Brain microvascular endothelial cell (primary cell): ENCODE measurements around the gene CTSL.

Experiments used
- DNase-seq: peaks from one replicate; pipeline ENCODE4 v3.0.0-alpha.2; 2020
- H3K27ac ChIP-seq: fragments of 250-450 bp; sonication (Bioruptor Pico); 2 replicates; pipeline ENCODE4 v1.5.1; 2020; ENCODE audit warnings: mild to moderate bottlenecking, moderate library complexity
- H3K27me3 ChIP-seq: fragments of 250-450 bp; sonication (Bioruptor Pico); replicated peaks from 2 replicates; pipeline ENCODE4 v1.5.1; 2020; ENCODE audit warnings: mild to moderate bottlenecking
- H3K36me3 ChIP-seq: fragments of 250-450 bp; sonication (Bioruptor Pico); replicated peaks from 2 replicates; pipeline ENCODE4 v1.5.1; 2020; ENCODE audit warnings: mild to moderate bottlenecking
- H3K4me3 ChIP-seq: 2 replicates; pipeline ENCODE4 v1.5.1; 2011; ENCODE audit warnings: low read depth, mild to moderate bottlenecking, control low read depth, low read length, moderate library complexity
- in situ Hi-C: cut with HindIII; loops from 2 replicates; pipeline ENCODE4 v1.10.0; 2017; ENCODE audit warnings: low sequenced_read_pairs, low pct_ligation_motif_present
- TF ChIP-seq, protein P1 (sequence below): IDR thresholded peaks from 2 replicates; pipeline ENCODE4 v1.5.1; 2011; ENCODE audit warnings: low read depth, mild to moderate bottlenecking, moderate library complexity, low read length, control low read depth, inconsistent platforms; ENCODE audit errors: missing control alignments

The CTSL gene

DNA sequence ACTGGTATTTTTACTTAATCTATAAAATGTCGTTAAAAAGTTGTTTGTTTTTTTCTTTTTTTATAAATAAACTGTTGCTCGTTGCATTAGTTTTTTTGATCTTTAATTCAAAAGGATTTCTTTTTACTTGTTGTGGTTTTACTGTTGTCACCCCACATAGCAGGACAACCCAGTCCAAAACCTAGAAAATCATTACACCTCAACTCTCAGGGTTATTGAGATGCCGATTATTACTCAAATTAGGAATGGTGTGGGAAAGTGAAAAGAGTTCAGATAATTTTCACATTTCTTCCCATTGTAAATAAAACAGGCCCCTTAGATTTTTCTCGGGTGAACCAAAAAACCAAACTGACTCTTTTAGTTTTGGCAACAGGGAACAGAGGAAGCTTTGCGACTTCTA lies 17.4 kb upstream of the CTSL start:
- in situ Hi-C loops = no loop called here
- DNase-seq = no peak
- no peak overlapping the region for H3K4me3 ChIP-seq
- TF ChIP-seq, protein P1, sequence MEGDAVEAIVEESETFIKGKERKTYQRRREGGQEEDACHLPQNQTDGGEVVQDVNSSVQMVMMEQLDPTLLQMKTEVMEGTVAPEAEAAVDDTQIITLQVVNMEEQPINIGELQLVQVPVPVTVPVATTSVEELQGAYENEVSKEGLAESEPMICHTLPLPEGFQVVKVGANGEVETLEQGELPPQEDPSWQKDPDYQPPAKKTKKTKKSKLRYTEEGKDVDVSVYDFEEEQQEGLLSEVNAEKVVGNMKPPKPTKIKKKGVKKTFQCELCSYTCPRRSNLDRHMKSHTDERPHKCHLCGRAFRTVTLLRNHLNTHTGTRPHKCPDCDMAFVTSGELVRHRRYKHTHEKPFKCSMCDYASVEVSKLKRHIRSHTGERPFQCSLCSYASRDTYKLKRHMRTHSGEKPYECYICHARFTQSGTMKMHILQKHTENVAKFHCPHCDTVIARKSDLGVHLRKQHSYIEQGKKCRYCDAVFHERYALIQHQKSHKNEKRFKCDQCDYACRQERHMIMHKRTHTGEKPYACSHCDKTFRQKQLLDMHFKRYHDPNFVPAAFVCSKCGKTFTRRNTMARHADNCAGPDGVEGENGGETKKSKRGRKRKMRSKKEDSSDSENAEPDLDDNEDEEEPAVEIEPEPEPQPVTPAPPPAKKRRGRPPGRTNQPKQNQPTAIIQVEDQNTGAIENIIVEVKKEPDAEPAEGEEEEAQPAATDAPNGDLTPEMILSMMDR = no peak
- H3K36me3 ChIP-seq = no peaks in the 10 kb centered on the region
- no peak overlapping the region for H3K27ac ChIP-seq
- no peaks in the 10 kb centered on the region for H3K27me3 ChIP-seq

DNA sequence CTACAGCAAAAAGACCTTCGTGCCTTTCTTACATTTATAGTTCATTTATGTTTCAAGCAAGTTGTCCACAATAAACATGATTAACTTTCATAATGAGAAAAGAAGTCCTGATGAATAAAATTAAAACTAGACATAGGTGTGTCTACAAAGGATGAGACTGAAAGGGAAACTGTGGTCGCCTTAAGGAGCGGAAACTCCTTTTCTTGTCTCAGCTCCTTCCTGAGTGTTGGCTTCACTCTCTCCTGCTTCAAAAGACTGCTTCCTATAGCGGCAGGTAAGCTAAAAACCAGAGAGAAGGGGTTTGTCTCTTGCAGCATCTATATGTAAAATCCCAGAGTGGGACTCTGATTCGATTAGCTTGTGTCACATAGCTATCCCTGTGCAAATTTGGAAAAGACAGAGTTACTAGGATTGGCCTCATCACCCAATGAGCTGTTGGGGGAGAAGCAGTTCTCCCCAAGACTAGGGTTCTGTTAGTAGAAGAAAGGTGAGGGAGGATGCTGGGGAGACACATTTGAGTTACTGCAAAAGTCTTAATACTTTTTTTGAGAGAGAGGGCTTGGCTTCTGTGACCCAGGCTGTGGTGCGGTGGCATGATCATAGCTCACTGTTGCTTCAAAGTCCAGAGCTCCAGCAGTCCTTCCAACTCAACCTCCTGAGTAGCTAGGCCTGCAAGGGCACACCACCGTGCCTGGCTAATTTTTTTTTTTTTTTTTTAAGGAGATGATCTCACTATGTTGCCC lies 16.8 kb upstream of the CTSL start:
- Histone ChIP-seq H3K4me3 (no peak overlapping the region), H3K27ac (no peak overlapping the region), H3K27me3 (no peaks in the 10 kb centered on the region), H3K36me3 (no peaks in the 10 kb centered on the region)
- in situ Hi-C loops = no loop called here
- TF ChIP-seq, protein P1 = no peak
- no peak for DNase-seq

DNA sequence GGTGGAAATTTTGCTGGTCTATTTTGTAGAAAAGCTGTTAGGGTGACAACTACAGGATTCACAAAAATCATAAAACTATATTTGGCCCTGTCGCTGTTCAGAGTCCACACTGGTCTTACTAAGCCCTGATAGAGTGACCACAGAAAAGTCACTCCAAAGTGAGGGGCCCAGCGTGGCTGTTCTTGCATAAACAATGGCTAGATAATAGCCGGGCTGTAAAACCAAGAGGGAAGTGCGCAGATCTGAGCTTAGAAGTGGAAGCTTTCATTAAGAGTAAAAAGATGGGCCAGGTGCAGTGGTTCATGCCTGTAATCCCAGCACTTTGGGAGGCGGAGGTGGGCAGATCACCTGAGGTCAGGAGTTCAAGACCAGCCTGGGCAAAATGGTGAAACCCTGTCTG lies 15.5 kb upstream of the CTSL start:
- H3K27ac ChIP-seq = no peak overlapping the region
- DNase-seq = no peak
- in situ Hi-C loops = no loop called here
- H3K27me3 ChIP-seq = no peaks in the 10 kb centered on the region
- H3K36me3 ChIP-seq = no peaks in the 10 kb centered on the region
- no peak overlapping the region for H3K4me3 ChIP-seq
- TF ChIP-seq, protein P1 = no peak

DNA sequence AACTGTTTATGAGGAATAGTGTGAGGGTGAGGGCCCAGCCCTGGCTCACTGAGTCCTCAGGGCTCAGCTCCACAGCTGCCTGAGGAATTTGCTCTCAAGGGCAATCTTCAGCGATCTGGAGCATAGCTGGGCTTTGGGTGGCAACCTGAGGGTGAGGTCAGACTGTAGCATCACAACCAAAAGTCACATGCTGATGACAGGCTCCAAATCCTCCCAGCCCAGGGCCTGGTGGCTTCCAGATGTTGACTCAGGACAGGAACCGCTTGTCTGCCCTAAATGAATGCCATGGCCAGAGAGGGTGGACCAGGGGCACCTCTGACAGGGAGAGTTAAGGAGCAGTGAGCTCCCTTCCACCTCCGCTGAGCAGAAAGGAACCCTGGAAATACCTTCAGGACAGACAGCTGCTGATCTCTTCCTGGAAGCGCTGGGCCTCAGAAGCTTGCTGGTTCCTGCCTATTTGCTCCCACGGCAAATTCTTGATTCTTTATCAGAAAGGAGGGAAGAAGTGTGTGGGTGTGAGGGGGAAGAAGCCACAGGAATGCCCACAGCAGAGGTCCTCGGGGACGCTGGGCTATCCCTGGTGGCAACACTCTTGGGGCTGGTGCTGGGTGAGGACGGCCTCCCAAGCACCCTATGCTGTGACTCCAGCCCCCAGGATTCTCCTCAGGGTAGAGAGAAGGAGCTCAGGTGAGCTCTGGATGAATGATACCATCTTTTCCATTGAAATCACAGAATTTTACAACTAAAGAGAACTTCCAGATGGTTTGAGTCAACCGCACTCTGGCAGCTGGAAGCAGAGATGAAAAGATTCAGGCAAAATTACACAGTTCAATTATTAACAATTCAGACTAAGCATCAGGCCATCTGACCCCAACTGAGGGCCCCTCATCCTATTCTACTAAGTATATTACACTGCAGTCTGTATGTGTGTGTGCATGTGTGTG lies 13.8 kb upstream of the CTSL start:
- in situ Hi-C loops = no loop called here

DNA sequence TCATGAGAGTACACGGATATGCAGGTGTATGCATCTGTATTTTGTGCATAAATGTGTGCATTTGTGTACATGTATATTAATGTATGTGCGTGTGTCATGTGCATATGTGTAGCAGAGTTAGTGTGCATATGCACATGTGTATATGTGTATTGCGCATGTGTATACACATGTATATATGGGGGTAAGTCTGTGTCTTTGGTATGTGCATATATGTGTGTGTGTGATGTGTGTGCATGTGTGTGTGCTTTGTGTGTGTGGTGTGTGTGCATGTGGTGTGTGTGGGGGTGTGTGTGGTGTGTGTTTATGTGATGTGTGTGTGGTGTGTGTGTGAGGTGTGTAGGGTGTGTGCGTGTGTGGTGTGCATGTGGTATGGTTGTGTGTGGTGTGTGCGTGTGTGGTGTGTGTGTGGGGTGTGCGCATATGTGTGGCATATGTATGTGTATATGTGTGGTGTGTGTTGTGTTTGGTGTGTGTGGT lies 13.1 kb upstream of the CTSL start:
- DNase-seq = no peak
- Histone ChIP-seq H3K36me3 (no peaks in the 10 kb centered on the region), H3K4me3 (no peak overlapping the region), H3K27me3 (no peaks in the 10 kb centered on the region), H3K27ac (peak overlapping the region; percentile 96)
- in situ Hi-C loops = no loop called here
- TF ChIP-seq, protein P1 = no peak

More for the DNA sequence above, 13.8 kb upstream of the CTSL start:
- DNase-seq = peak; percentile 69
- TF ChIP-seq, protein P1 = no peak
- H3K27me3 ChIP-seq = no peaks in the 10 kb centered on the region
- H3K27ac ChIP-seq = peak overlapping the region; percentile 96
- no peaks in the 10 kb centered on the region for H3K36me3 ChIP-seq
- H3K4me3 ChIP-seq = no peak overlapping the region
